Mesenchymal stem cell (in vitro differentiated cells and primary cell): ENCODE results near the gene CAND1.

ENCODE experiments used
- DNase-seq: peaks from one replicate; pipeline ENCODE4 v3.0.0-alpha.2; 2013
- H2AFZ ChIP-seq: one replicate; pipeline ENCODE4 v1.6.1; 2013; ENCODE audit warnings: low read depth, mild to moderate bottlenecking, control low read depth, inconsistent platforms, low read length, moderate library complexity
- H2AK5ac ChIP-seq: 2 replicates; pipeline ENCODE4 v1.6.1; 2013; ENCODE audit warnings: low read length, moderate library complexity, mild to moderate bottlenecking, inconsistent platforms; ENCODE audit not compliant: severe bottlenecking
- H2BK120ac ChIP-seq: one replicate; pipeline ENCODE4 v1.6.1; 2013; ENCODE audit warnings: low read depth, mild to moderate bottlenecking, inconsistent platforms, low read length, moderate library complexity
- H2BK12ac ChIP-seq, 2 experiments: one replicate each; pipeline ENCODE4 v1.6.1; 2013; ENCODE audit warnings: inconsistent platforms in 2 of 2, low read length in 2 of 2, mild to moderate bottlenecking in 2 of 2, moderate library complexity in 2 of 2, control low read depth in 1 of 2
- H2BK15ac ChIP-seq: one replicate; pipeline ENCODE4 v1.6.1; 2013; ENCODE audit warnings: mild to moderate bottlenecking, low read depth, inconsistent platforms; ENCODE audit not compliant: poor library complexity, severe bottlenecking
- H2BK5ac ChIP-seq: 2 replicates; pipeline ENCODE4 v1.6.1; 2013; ENCODE audit warnings: low read depth, mild to moderate bottlenecking, low read length, control low read depth, inconsistent platforms; ENCODE audit not compliant: poor library complexity, severe bottlenecking
- H3K14ac ChIP-seq, 2 experiments: one replicate each; pipeline ENCODE4 v1.6.1; 2013; ENCODE audit warnings: inconsistent platforms in 2 of 2, low read length in 2 of 2, control low read depth in 1 of 2, mild to moderate bottlenecking in 1 of 2, moderate library complexity in 1 of 2
- H3K18ac ChIP-seq, 2 experiments: one replicate each; pipeline ENCODE4 v1.6.1; 2013; ENCODE audit warnings: inconsistent platforms in 2 of 2, low read length in 2 of 2, control low read depth in 1 of 2, low read depth in 1 of 2, mild to moderate bottlenecking in 1 of 2
- H3K23ac ChIP-seq, 2 experiments: one replicate each; pipeline ENCODE4 v1.6.1; 2013; ENCODE audit warnings: inconsistent platforms in 2 of 2, low read length in 2 of 2, mild to moderate bottlenecking in 2 of 2, moderate library complexity in 2 of 2, control low read depth in 1 of 2
- H3K27ac ChIP-seq: 2 replicates; pipeline ENCODE4 v1.5.1; 2013; ENCODE audit warnings: mild to moderate bottlenecking, moderate library complexity, low read length, control low read depth, inconsistent platforms; ENCODE audit not compliant: poor library complexity, severe bottlenecking
- H3K27me3 ChIP-seq, 2 experiments: 2 replicates each; pipeline versions ENCODE4 v1.6.1 to v1.7.0; 2013; ENCODE audit warnings: low read length in 2 of 2, mild to moderate bottlenecking in 2 of 2, moderate library complexity in 2 of 2, control low read depth in 1 of 2, inconsistent platforms in 1 of 2; ENCODE audit not compliant: control insufficient read depth in 1 of 2, insufficient read depth in 1 of 2
- H3K36me3 ChIP-seq, 2 experiments: 2 replicates each; pipeline versions ENCODE4 v1.6.1 to v1.7.0; 2013; ENCODE audit warnings: low read length in 2 of 2, control low read depth in 1 of 2, inconsistent platforms in 1 of 2, low read depth in 1 of 2, mild to moderate bottlenecking in 1 of 2; ENCODE audit not compliant: insufficient read depth in 2 of 2, control insufficient read depth in 1 of 2
- H3K4ac ChIP-seq, 2 experiments: one replicate each; pipeline ENCODE4 v1.6.1; 2013; ENCODE audit warnings: inconsistent platforms in 2 of 2, low read length in 2 of 2, mild to moderate bottlenecking in 2 of 2, moderate library complexity in 2 of 2, control low read depth in 1 of 2, low read depth in 1 of 2
- H3K4me1 ChIP-seq: 2 replicates; pipeline ENCODE4 v1.6.1; 2013; ENCODE audit warnings: low read depth, low read length, control low read depth; ENCODE audit not compliant: control insufficient read depth, insufficient read depth
- H3K4me2 ChIP-seq: 2 replicates; pipeline ENCODE4 v1.6.1; 2013; ENCODE audit warnings: low read length, mild to moderate bottlenecking, inconsistent platforms; ENCODE audit not compliant: poor library complexity, severe bottlenecking
- H3K4me3 ChIP-seq, 2 experiments: 2 replicates each; pipeline versions ENCODE4 v1.5.1 to v1.7.0; 2013; ENCODE audit warnings: low read length in 2 of 2, mild to moderate bottlenecking in 2 of 2, control low read depth in 1 of 2, low read depth in 1 of 2; ENCODE audit not compliant: insufficient read depth in 1 of 2
- H3K79me1 ChIP-seq: replicated peaks from 2 replicates; pipeline ENCODE4 v1.6.1; 2013; ENCODE audit warnings: mild to moderate bottlenecking, control low read depth, low read length, inconsistent platforms; ENCODE audit not compliant: poor library complexity, severe bottlenecking
- H3K9ac ChIP-seq: 2 replicates; pipeline ENCODE4 v1.7.0; 2013; ENCODE audit warnings: mild to moderate bottlenecking, low read length, moderate library complexity
- H3K9me3 ChIP-seq: 2 replicates; pipeline ENCODE4 v1.7.0; 2013; ENCODE audit warnings: mild to moderate bottlenecking, low read length; ENCODE audit not compliant: control insufficient read depth
- H4K8ac ChIP-seq: one replicate; pipeline ENCODE4 v1.6.1; 2013; ENCODE audit warnings: inconsistent platforms, mild to moderate bottlenecking, low read length, moderate library complexity
- H4K91ac ChIP-seq: one replicate; pipeline ENCODE4 v1.6.1; 2013; ENCODE audit warnings: mild to moderate bottlenecking, low read length, inconsistent platforms
- WGBS: methylation state at CpG from one replicate; pipeline ENCODE4 v1.1.7; 2013; ENCODE audit warnings: mixed read lengths; 5-methylcytosine and 5-hydroxymethylcytosine counted together

CAND1 gene

DNA sequence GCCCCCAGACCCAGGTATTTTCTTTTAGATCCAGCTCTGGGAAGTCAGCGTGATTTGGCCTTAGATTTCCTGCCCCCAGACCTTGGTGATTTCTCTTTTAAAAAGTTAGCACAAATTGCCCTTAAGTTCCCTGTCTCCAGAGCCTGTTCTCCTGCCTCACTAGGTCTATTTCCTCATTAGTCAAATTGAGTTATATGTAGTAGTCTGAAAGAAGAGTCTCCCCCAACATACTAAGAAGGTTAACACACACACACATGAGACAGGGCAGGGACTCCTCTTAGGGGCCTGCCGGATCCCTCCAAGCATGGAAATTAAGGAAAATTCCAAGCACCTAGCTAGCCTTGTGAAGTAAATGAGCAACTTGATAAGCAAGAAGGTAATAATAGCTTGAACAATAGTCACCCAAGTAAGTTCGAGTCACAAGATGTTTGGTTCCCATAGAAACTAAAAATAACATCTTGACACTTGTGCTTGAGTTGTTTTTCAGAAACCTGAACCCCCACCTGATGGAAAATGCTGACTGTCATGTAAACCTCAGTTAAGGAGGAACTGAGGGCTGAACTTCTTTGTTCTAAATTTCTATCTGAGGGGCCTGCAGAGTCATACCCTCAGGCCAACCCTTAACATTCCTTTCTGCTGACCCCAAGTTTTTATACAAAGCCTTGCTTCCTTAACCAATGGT is 51.6 kb downstream of the CAND1 start:
- Histone ChIP-seq H3K27ac (no peak overlapping the region), H2AK5ac (no peak overlapping the region), H3K4me1 (no peaks in the 10 kb centered on the region), H2BK120ac (no peak overlapping the region), H3K9ac (no peak overlapping the region), H3K9me3 (peaks cover 3% of the 10 kb centered on the region), H4K91ac (no peak overlapping the region), H2AFZ (no peak overlapping the region), H4K8ac (no peak overlapping the region), H3K23ac (no peak overlapping the region), H3K27me3 (no peaks in the 10 kb centered on the region), H3K4ac (no peak overlapping the region), H3K14ac (no peak overlapping the region), H2BK15ac (no peak overlapping the region), H3K79me1 (peaks cover 8% of the 10 kb centered on the region), H3K36me3 (peaks cover 29 to 58% of the 10 kb centered on the region in 2 experiments), H2BK5ac (no peak overlapping the region), H3K4me2 (no peak overlapping the region), H2BK12ac (no peak overlapping the region), H3K18ac (no peak overlapping the region), H3K4me3 (no peak overlapping the region)
- DNase-seq, result peak; percentile 38
- 100% methylated on average over 3 of the region's 3 CpGs for WGBS

DNA sequence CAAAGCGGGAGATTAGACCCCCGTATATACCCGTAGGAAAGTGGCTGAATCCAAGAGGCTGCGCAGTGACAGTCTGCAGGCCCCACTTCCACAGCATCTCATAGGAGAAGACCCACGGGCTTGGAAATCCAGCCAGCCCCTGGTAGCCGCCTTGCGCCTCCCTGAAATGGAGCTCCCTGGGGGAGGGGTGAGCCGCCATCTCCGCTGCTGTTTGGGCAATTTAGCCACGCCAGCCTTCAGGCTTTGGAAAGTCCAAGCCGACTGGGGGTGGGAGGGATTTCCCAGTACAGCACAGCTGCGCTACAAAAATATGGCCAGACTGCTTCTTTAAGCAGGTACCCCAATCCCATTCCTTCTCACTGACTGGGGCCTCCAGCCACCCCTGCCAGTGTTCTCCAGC is 53.4 kb downstream of the CAND1 start:
- no peak overlapping the region for H3K4ac ChIP-seq
- no peak overlapping the region for H2BK12ac ChIP-seq
- H3K4me3 ChIP-seq, result no peak overlapping the region
- H2BK120ac ChIP-seq, result no peak overlapping the region
- H3K9me3 ChIP-seq, result peaks cover 3% of the 10 kb centered on the region
- no peak for DNase-seq
- H2BK15ac ChIP-seq, result no peak overlapping the region
- no peak overlapping the region for H3K14ac ChIP-seq
- H3K27ac ChIP-seq, result no peak overlapping the region
- H3K18ac ChIP-seq, result no peak overlapping the region
- no peak overlapping the region for H2AK5ac ChIP-seq
- no peak overlapping the region for H2BK5ac ChIP-seq
- H3K23ac ChIP-seq, result no peak overlapping the region
- no peak overlapping the region for H3K9ac ChIP-seq
- H3K79me1 ChIP-seq, result peaks cover 6% of the 10 kb centered on the region
- H2AFZ ChIP-seq, result no peak overlapping the region
- peak overlapping the region; percentile 9 for H4K8ac ChIP-seq
- 97% methylated on average over 12 of the region's 12 CpGs for WGBS
- no peaks in the 10 kb centered on the region for H3K4me1 ChIP-seq
- no peaks in the 10 kb centered on the region for H3K27me3 ChIP-seq
- peaks cover 26 to 46% of the 10 kb centered on the region in 2 experiments for H3K36me3 ChIP-seq
- no peak overlapping the region for H4K91ac ChIP-seq
- no peak overlapping the region for H3K4me2 ChIP-seq

DNA sequence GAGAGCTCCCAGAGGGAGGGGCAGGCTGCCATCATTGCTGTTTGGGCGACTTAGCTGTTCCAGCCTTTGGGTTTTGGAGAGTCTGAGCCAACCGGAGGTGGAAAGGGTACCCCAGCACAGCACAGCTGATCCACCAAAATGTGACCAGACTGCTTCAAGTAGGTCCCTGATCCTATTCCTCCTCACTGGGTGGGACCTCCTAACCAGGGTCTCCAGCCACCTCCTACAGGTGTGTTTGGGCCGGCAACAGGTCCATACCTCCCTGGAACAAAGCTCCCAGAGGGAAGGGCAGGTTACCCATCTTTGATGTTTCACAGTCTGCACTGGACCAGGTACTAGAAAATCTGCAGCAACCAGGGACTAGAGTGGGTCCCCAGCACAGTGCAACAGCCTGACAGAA is 53.8 kb downstream of the CAND1 start:
- H2BK15ac ChIP-seq, result no peak overlapping the region
- H2BK5ac ChIP-seq, result no peak overlapping the region
- H3K23ac ChIP-seq, result no peak overlapping the region
- H3K79me1 ChIP-seq, result peaks cover 6% of the 10 kb centered on the region
- H3K36me3 ChIP-seq, result peaks cover 24 to 44% of the 10 kb centered on the region in 2 experiments
- no peak overlapping the region for H3K4me3 ChIP-seq
- no peak overlapping the region for H3K18ac ChIP-seq
- peaks cover 3% of the 10 kb centered on the region for H3K9me3 ChIP-seq
- no peak overlapping the region for H2BK120ac ChIP-seq
- no peak overlapping the region for H3K9ac ChIP-seq
- no peak overlapping the region for H2AK5ac ChIP-seq
- no peak overlapping the region for H4K91ac ChIP-seq
- H3K27me3 ChIP-seq, result no peaks in the 10 kb centered on the region
- H2BK12ac ChIP-seq, result no peak overlapping the region
- H3K4me2 ChIP-seq, result no peak overlapping the region
- H3K4ac ChIP-seq, result no peak overlapping the region
- no peak overlapping the region for H2AFZ ChIP-seq
- no peak for DNase-seq
- H3K4me1 ChIP-seq, result no peaks in the 10 kb centered on the region
- H3K14ac ChIP-seq, result no peak overlapping the region
- no peak overlapping the region for H3K27ac ChIP-seq
- H4K8ac ChIP-seq, result peak overlapping the region; percentile 9
- WGBS, result 98% methylated on average over 3 of the region's 3 CpGs

DNA sequence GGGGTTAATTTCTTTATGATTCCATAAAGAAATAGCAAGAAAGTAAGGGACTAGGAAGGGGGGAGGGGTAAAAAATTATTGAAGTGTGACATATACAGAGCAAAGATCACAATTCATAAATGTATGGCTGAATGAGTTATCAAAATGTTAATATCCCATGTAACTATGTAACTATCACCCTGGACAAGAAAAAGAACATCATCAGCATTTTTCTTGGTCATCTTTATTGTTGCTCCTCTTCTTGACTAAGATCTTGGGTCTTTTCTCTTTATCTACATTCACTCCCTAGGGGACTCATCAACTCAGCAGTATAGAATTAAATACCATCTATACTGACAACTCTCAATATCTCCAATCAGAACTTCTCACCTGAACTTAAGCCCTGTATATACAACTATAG is 57.5 kb downstream of the CAND1 start:
- H3K14ac ChIP-seq, result no peak overlapping the region
- H3K23ac ChIP-seq, result no peak overlapping the region
- DNase-seq, result no peak
- H2BK120ac ChIP-seq, result no peak overlapping the region
- H3K9ac ChIP-seq, result no peak overlapping the region
- no peak overlapping the region for H3K4me2 ChIP-seq
- H4K91ac ChIP-seq, result no peak overlapping the region
- H3K27me3 ChIP-seq, result no peaks in the 10 kb centered on the region
- peaks cover 3% of the 10 kb centered on the region for H3K9me3 ChIP-seq
- no peak overlapping the region for H2BK5ac ChIP-seq
- no peaks in the 10 kb centered on the region for H3K79me1 ChIP-seq
- H3K27ac ChIP-seq, result no peak overlapping the region
- no peak overlapping the region for H4K8ac ChIP-seq
- H3K4me3 ChIP-seq, result no peak overlapping the region
- H2BK15ac ChIP-seq, result no peak overlapping the region
- H3K36me3 ChIP-seq, result peaks cover 12 to 17% of the 10 kb centered on the region in 2 experiments
- no peak overlapping the region for H3K18ac ChIP-seq
- no peak overlapping the region for H3K4ac ChIP-seq
- H2AFZ ChIP-seq, result no peak overlapping the region
- H3K4me1 ChIP-seq, result no peaks in the 10 kb centered on the region
- H2AK5ac ChIP-seq, result no peak overlapping the region
- no peak overlapping the region for H2BK12ac ChIP-seq
